HEK293 (cell line): Measurements from ENCODE around the gene LCN10.

Experiments
- SP3 ChIP-seq: fragments of 450-650 bp; formaldehyde crosslinking; IDR thresholded peaks from 2 replicates; pipeline ENCODE4 v1.5.1; 2016; ENCODE audit warnings: missing biosample characterization, missing genetic modification characterization
- YY1 ChIP-seq: fragments of 450-650 bp; formaldehyde crosslinking; IDR thresholded peaks from 2 replicates; pipeline ENCODE4 v1.5.1; 2018; ENCODE audit warnings: missing biosample characterization, missing genetic modification characterization
- ZIC2 ChIP-seq: fragments of 450-650 bp; formaldehyde crosslinking; IDR thresholded peaks from 2 replicates; pipeline ENCODE4 v1.5.1; 2016; ENCODE audit warnings: missing biosample characterization, missing genetic modification characterization
- ZNF23 ChIP-seq: fragments of 450-650 bp; formaldehyde crosslinking; IDR thresholded peaks from 2 replicates; pipeline ENCODE4 v1.5.1; 2016; ENCODE audit warnings: missing biosample characterization, missing genetic modification characterization, borderline replicate concordance
- ZNF24 ChIP-seq: fragments of 450-650 bp; formaldehyde crosslinking; IDR thresholded peaks from 2 replicates; pipeline ENCODE4 v1.5.1; 2016; ENCODE audit warnings: missing biosample characterization, missing genetic modification characterization
- ZNF366 ChIP-seq: fragments of 450-650 bp; formaldehyde crosslinking; conservative IDR thresholded peaks from 2 replicates; pipeline ENCODE4 v1.5.1; 2016; ENCODE audit warnings: missing biosample characterization, missing genetic modification characterization
- ZNF555 ChIP-seq: fragments of 450-650 bp; formaldehyde crosslinking; conservative IDR thresholded peaks from 2 replicates; pipeline ENCODE4 v1.5.1; 2017; ENCODE audit warnings: missing biosample characterization, mild to moderate bottlenecking, missing genetic modification characterization, inconsistent platforms
- ZNF580 ChIP-seq: fragments of 450-650 bp; formaldehyde crosslinking; IDR thresholded peaks from 2 replicates; pipeline ENCODE4 v1.5.1; 2016; ENCODE audit warnings: missing biosample characterization, missing genetic modification characterization
- ZNF626 ChIP-seq: fragments of 450-650 bp; sonication (Bioruptor Pico); formaldehyde crosslinking; IDR thresholded peaks from 2 replicates; pipeline ENCODE4 v1.5.1; 2018; ENCODE audit warnings: missing biosample characterization, missing genetic modification characterization, inconsistent platforms
- ZNF654 ChIP-seq: fragments of 450-650 bp; formaldehyde crosslinking; IDR thresholded peaks from 2 replicates; pipeline ENCODE4 v1.5.1; 2016; ENCODE audit warnings: low read depth, missing biosample characterization, missing genetic modification characterization
- TF ChIP-seq, protein P1 (sequence below): fragments of 450-650 bp; formaldehyde crosslinking; IDR thresholded peaks from 2 replicates; pipeline ENCODE4 v1.5.1; 2017; ENCODE audit warnings: missing biosample characterization, missing genetic modification characterization
- TF ChIP-seq, protein P2 (sequence below): fragments of 450-650 bp; formaldehyde crosslinking; IDR thresholded peaks from 2 replicates; pipeline ENCODE4 v1.5.1; 2016; ENCODE audit warnings: missing biosample characterization, missing genetic modification characterization
- TF ChIP-seq, protein P3 (sequence below): IDR thresholded peaks from 2 replicates; pipeline ENCODE4 v1.6.1; 2011; ENCODE audit warnings: mild to moderate bottlenecking, low read depth, low read length, borderline replicate concordance
- TF ChIP-seq, protein P4 (sequence below): fragments of 450-650 bp; formaldehyde crosslinking; IDR thresholded peaks from 2 replicates; pipeline ENCODE4 v1.5.1; 2016; ENCODE audit warnings: missing biosample characterization, missing genetic modification characterization

- TF ChIP-seq ZNF23 (tag by site-specific recombination): no peak
- TF ChIP-seq ZNF654 (tag by site-specific recombination): no peak
- no peak for TF ChIP-seq ZNF580 (tag by site-specific recombination)
- TF ChIP-seq, protein P1, sequence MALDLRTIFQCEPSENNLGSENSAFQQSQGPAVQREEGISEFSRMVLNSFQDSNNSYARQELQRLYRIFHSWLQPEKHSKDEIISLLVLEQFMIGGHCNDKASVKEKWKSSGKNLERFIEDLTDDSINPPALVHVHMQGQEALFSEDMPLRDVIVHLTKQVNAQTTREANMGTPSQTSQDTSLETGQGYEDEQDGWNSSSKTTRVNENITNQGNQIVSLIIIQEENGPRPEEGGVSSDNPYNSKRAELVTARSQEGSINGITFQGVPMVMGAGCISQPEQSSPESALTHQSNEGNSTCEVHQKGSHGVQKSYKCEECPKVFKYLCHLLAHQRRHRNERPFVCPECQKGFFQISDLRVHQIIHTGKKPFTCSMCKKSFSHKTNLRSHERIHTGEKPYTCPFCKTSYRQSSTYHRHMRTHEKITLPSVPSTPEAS: no peak
- TF ChIP-seq ZNF626 (tag by site-specific recombination): no peak
- TF ChIP-seq, protein P2, sequence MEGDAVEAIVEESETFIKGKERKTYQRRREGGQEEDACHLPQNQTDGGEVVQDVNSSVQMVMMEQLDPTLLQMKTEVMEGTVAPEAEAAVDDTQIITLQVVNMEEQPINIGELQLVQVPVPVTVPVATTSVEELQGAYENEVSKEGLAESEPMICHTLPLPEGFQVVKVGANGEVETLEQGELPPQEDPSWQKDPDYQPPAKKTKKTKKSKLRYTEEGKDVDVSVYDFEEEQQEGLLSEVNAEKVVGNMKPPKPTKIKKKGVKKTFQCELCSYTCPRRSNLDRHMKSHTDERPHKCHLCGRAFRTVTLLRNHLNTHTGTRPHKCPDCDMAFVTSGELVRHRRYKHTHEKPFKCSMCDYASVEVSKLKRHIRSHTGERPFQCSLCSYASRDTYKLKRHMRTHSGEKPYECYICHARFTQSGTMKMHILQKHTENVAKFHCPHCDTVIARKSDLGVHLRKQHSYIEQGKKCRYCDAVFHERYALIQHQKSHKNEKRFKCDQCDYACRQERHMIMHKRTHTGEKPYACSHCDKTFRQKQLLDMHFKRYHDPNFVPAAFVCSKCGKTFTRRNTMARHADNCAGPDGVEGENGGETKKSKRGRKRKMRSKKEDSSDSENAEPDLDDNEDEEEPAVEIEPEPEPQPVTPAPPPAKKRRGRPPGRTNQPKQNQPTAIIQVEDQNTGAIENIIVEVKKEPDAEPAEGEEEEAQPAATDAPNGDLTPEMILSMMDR: no peak
- no peak for TF ChIP-seq ZNF366 (tag by site-specific recombination)
- TF ChIP-seq YY1 (tag by site-specific recombination): no peak
- TF ChIP-seq ZIC2 (tag by site-specific recombination): no peak
- TF ChIP-seq, protein P3, sequence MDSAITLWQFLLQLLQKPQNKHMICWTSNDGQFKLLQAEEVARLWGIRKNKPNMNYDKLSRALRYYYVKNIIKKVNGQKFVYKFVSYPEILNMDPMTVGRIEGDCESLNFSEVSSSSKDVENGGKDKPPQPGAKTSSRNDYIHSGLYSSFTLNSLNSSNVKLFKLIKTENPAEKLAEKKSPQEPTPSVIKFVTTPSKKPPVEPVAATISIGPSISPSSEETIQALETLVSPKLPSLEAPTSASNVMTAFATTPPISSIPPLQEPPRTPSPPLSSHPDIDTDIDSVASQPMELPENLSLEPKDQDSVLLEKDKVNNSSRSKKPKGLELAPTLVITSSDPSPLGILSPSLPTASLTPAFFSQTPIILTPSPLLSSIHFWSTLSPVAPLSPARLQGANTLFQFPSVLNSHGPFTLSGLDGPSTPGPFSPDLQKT: no peak
- TF ChIP-seq, protein P4, sequence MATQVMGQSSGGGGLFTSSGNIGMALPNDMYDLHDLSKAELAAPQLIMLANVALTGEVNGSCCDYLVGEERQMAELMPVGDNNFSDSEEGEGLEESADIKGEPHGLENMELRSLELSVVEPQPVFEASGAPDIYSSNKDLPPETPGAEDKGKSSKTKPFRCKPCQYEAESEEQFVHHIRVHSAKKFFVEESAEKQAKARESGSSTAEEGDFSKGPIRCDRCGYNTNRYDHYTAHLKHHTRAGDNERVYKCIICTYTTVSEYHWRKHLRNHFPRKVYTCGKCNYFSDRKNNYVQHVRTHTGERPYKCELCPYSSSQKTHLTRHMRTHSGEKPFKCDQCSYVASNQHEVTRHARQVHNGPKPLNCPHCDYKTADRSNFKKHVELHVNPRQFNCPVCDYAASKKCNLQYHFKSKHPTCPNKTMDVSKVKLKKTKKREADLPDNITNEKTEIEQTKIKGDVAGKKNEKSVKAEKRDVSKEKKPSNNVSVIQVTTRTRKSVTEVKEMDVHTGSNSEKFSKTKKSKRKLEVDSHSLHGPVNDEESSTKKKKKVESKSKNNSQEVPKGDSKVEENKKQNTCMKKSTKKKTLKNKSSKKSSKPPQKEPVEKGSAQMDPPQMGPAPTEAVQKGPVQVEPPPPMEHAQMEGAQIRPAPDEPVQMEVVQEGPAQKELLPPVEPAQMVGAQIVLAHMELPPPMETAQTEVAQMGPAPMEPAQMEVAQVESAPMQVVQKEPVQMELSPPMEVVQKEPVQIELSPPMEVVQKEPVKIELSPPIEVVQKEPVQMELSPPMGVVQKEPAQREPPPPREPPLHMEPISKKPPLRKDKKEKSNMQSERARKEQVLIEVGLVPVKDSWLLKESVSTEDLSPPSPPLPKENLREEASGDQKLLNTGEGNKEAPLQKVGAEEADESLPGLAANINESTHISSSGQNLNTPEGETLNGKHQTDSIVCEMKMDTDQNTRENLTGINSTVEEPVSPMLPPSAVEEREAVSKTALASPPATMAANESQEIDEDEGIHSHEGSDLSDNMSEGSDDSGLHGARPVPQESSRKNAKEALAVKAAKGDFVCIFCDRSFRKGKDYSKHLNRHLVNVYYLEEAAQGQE (tag by site-specific recombination): no peak
- TF ChIP-seq SP3: no peak
- TF ChIP-seq ZNF555 (tag by site-specific recombination): no peak
- no peak for TF ChIP-seq ZNF24
Observed at GRCh38 chr9:136690104-136690805, 52.5 kb downstream of the LCN10 start.
